Mesodermal cell (in vitro differentiated cells): ENCODE results near the gene RGS6.

Source experiments
- H3K27ac ChIP-seq: 2 replicates; pipeline ENCODE4 v1.7.0; 2013; ENCODE audit warnings: mild to moderate bottlenecking, low read depth, low read length, moderate library complexity; ENCODE audit not compliant: severe bottlenecking
- H3K36me3 ChIP-seq: 2 replicates; pipeline ENCODE4 v1.7.1; 2013; ENCODE audit warnings: mild to moderate bottlenecking, low read length, moderate library complexity; ENCODE audit not compliant: control insufficient read depth, insufficient read depth
- H3K4me1 ChIP-seq: one replicate; pipeline ENCODE4 v1.7.1; 2013; ENCODE audit warnings: mild to moderate bottlenecking, low read length; ENCODE audit not compliant: insufficient read depth, control insufficient read depth, poor library complexity, severe bottlenecking
- H3K4me3 ChIP-seq: 2 replicates; pipeline ENCODE4 v1.7.0; 2013; ENCODE audit warnings: low read length, control low read depth, mild to moderate bottlenecking; ENCODE audit not compliant: insufficient read depth, poor library complexity, severe bottlenecking; ENCODE audit errors: extremely low read depth
- H3K9me3 ChIP-seq: 2 replicates; pipeline ENCODE4 v1.7.1; 2013; ENCODE audit warnings: mild to moderate bottlenecking, low read length, moderate library complexity; ENCODE audit not compliant: control insufficient read depth
- WGBS, 2 experiments: methylation state at CpG; one replicate each; pipeline ENCODE4 v1.1.5; 2013; ENCODE audit warnings: missing lambda C conversion rate in 2 of 2; ENCODE audit not compliant: insufficient coverage in 2 of 2; 5-methylcytosine and 5-hydroxymethylcytosine counted together

RGS6 gene

GRCh38 chr14:72492196-72492595 lies 560.0 kb downstream of the RGS6 start:
- H3K9me3 ChIP-seq: peaks cover 20% of the 10 kb centered on the region
- WGBS, 2 experiments: 97 to 100% methylated on average over 2 to 4 of the region's 5 CpGs
- H3K4me1 ChIP-seq: no peaks in the 10 kb centered on the region
- no peak overlapping the region for H3K27ac ChIP-seq
- H3K36me3 ChIP-seq: no peaks in the 10 kb centered on the region
- no peak overlapping the region for H3K4me3 ChIP-seq

GRCh38 chr14:72495668-72496067 lies 563.4 kb downstream of the RGS6 start:
- Histone ChIP-seq H3K4me3 (no peak overlapping the region), H3K4me1 (no peaks in the 10 kb centered on the region), H3K9me3 (peaks cover 6% of the 10 kb centered on the region), H3K36me3 (no peaks in the 10 kb centered on the region), H3K27ac (no peak overlapping the region)
- 57% methylated on average over 1 of the region's 1 CpG; no CpG with 5 or more reads in 1 of the 2 experiments for WGBS, 2 experiments

- H3K4me1 ChIP-seq: no peaks in the 10 kb centered on the region
- 94% methylated on average over 6 to 7 of the region's 7 CpGs for WGBS, 2 experiments
- no peak overlapping the region for H3K4me3 ChIP-seq
- H3K9me3 ChIP-seq: peaks cover 4% of the 10 kb centered on the region
- no peaks in the 10 kb centered on the region for H3K36me3 ChIP-seq
- no peak overlapping the region for H3K27ac ChIP-seq
Observed at GRCh38 chr14:72498646-72499045, 566.4 kb downstream of the RGS6 start.

GRCh38 chr14:72499746-72500145 lies 567.5 kb downstream of the RGS6 start:
- no peaks in the 10 kb centered on the region for H3K9me3 ChIP-seq
- no peak overlapping the region for H3K27ac ChIP-seq
- no peaks in the 10 kb centered on the region for H3K36me3 ChIP-seq
- WGBS, 2 experiments: 100% methylated on average over 1 of the region's 5 CpGs; no CpG with 5 or more reads in 1 of the 2 experiments
- H3K4me3 ChIP-seq: no peak overlapping the region
- no peaks in the 10 kb centered on the region for H3K4me1 ChIP-seq

- Histone ChIP-seq H3K36me3 (no peaks in the 10 kb centered on the region), H3K27ac (no peak overlapping the region), H3K4me3 (no peak overlapping the region), H3K4me1 (no peaks in the 10 kb centered on the region), H3K9me3 (no peaks in the 10 kb centered on the region)
- 65 to 76% methylated on average over 2 to 3 of the region's 4 CpGs for WGBS, 2 experiments
Observed at GRCh38 chr14:72500234-72500838, 568.1 kb downstream of the RGS6 start.

GRCh38 chr14:72501439-72501838 lies 569.2 kb downstream of the RGS6 start:
- 90 to 92% methylated on average over 3 of the region's 5 CpGs for WGBS, 2 experiments
- no peaks in the 10 kb centered on the region for H3K4me1 ChIP-seq
- H3K27ac ChIP-seq: no peak overlapping the region
- no peaks in the 10 kb centered on the region for H3K36me3 ChIP-seq
- no peak overlapping the region for H3K4me3 ChIP-seq
- H3K9me3 ChIP-seq: no peaks in the 10 kb centered on the region

- no peak overlapping the region for H3K27ac ChIP-seq
- WGBS, 2 experiments: no CpG with 5 or more reads among the region's 1 CpG
- H3K9me3 ChIP-seq: no peaks in the 10 kb centered on the region
- no peak overlapping the region for H3K4me3 ChIP-seq
- no peaks in the 10 kb centered on the region for H3K36me3 ChIP-seq
- no peaks in the 10 kb centered on the region for H3K4me1 ChIP-seq
Observed at GRCh38 chr14:72503271-72503670, 571.0 kb downstream of the RGS6 start.

- Histone ChIP-seq H3K9me3 (no peaks in the 10 kb centered on the region), H3K36me3 (no peaks in the 10 kb centered on the region), H3K4me1 (no peaks in the 10 kb centered on the region), H3K4me3 (no peak overlapping the region), H3K27ac (no peak overlapping the region)
- 74 to 88% methylated on average over 1 to 2 of the region's 2 CpGs for whole genome bisulfite sequencing, 2 experiments
Observed at GRCh38 chr14:72503696-72504368, 571.6 kb downstream of the RGS6 start.

- no peaks in the 10 kb centered on the region for H3K9me3 ChIP-seq
- no peaks in the 10 kb centered on the region for H3K4me1 ChIP-seq
- 62 to 94% methylated on average over 3 of the region's 4 CpGs for WGBS, 2 experiments
- no peaks in the 10 kb centered on the region for H3K36me3 ChIP-seq
- H3K27ac ChIP-seq: no peak overlapping the region
- no peak overlapping the region for H3K4me3 ChIP-seq
Observed at GRCh38 chr14:72510566-72510965, 578.3 kb downstream of the RGS6 start.

- Histone ChIP-seq H3K4me1 (no peaks in the 10 kb centered on the region), H3K4me3 (no peak overlapping the region), H3K36me3 (no peaks in the 10 kb centered on the region), H3K27ac (no peak overlapping the region), H3K9me3 (no peaks in the 10 kb centered on the region)
- 100% methylated on average over 2 of the region's 2 CpGs; no CpG with 5 or more reads in 1 of the 2 experiments for WGBS, 2 experiments
Observed at GRCh38 chr14:72512281-72512680, 580.1 kb downstream of the RGS6 start.

- no peaks in the 10 kb centered on the region for H3K9me3 ChIP-seq
- no peaks in the 10 kb centered on the region for H3K4me1 ChIP-seq
- H3K36me3 ChIP-seq: no peaks in the 10 kb centered on the region
- H3K4me3 ChIP-seq: no peak overlapping the region
- WGBS, 2 experiments: 84 to 86% methylated on average over 3 to 5 of the region's 5 CpGs
- no peak overlapping the region for H3K27ac ChIP-seq
Observed at GRCh38 chr14:72512925-72513324, 580.7 kb downstream of the RGS6 start.
